Neural crest cell (in vitro differentiated cells): ENCODE results near the gene SLC44A5. TPM values are rescaled to one million over a fixed set of nuclear protein-coding genes. Genes with fewer than 3 reads are reported as not detected.

ENCODE experiments used
- DNase-seq: peaks from one replicate; pipeline ENCODE4 v3.0.0; 2021; ENCODE audit warnings: low read depth, mixed read lengths, low spot score
- H3K27ac Mint-ChIP-seq: one replicate; pipeline ENCODE4 v1.8.0; 2021; ENCODE audit warnings: mild to moderate bottlenecking, mixed read lengths; ENCODE audit not compliant: unreplicated experiment
- H3K27me3 Mint-ChIP-seq: 2 replicates; pipeline ENCODE4 v1.8.0; 2021; ENCODE audit warnings: low read depth, mild to moderate bottlenecking, mixed read lengths
- H3K36me3 Mint-ChIP-seq: 2 replicates; pipeline ENCODE4 v1.8.0; 2021; ENCODE audit warnings: low read depth, mild to moderate bottlenecking, mixed read lengths
- H3K4me1 Mint-ChIP-seq: 2 replicates; pipeline ENCODE4 v1.8.0; 2021; ENCODE audit warnings: mixed read lengths
- H3K4me3 Mint-ChIP-seq: one replicate; pipeline ENCODE4 v1.8.0; 2021; ENCODE audit warnings: mild to moderate bottlenecking, mixed read lengths
- H3K9me3 Mint-ChIP-seq: 2 replicates; pipeline ENCODE4 v1.8.0; 2021; ENCODE audit warnings: mixed read lengths
- CTCF ChIP-seq: fragments of 200-600 bp; sonication (generic); conservative IDR thresholded peaks from 2 replicates; pipeline ENCODE4 v1.5.0; 2021; ENCODE audit warnings: antibody characterized with exemption, mild to moderate bottlenecking
- total RNA-seq: library from RNA; stranded (reverse); gene quantifications from 2 replicates; pipeline ENCODE4 v1.2.1, GENCODE V29; 2021

The SLC44A5 gene
- total RNA-seq, 1 donor from 2014 or later: 9.7 TPM

- H3K9me3 Mint-ChIP-seq: peaks cover 8% of the 10 kb centered on the region
- H3K36me3 Mint-ChIP-seq: no peaks in the 10 kb centered on the region
- H3K4me1 Mint-ChIP-seq: no peaks in the 10 kb centered on the region
Observed at GRCh38 chr1:75174031-75174760, 436.7 kb downstream of the SLC44A5 start.

GRCh38 chr1:75172556-75172955 is 438.4 kb downstream of the SLC44A5 start:
- Mint-ChIP-seq H3K27me3 (peaks cover 5% of the 10 kb centered on the region), H3K36me3 (no peaks in the 10 kb centered on the region), H3K4me3 (no peak overlapping the region), H3K27ac (no peak overlapping the region), H3K4me1 (no peaks in the 10 kb centered on the region), H3K9me3 (peaks cover 2% of the 10 kb centered on the region)
- TF ChIP-seq CTCF: no peak
- no peak for DNase-seq

More at GRCh38 chr1:75174031-75174760, 436.7 kb downstream of the SLC44A5 start:
- DNase-seq: no peak
- no peak for TF ChIP-seq CTCF
- H3K27me3 Mint-ChIP-seq: peaks cover 8% of the 10 kb centered on the region
- H3K27ac Mint-ChIP-seq: no peak overlapping the region
- H3K4me3 Mint-ChIP-seq: no peak overlapping the region

GRCh38 chr1:75171876-75172275 is 439.0 kb downstream of the SLC44A5 start:
- TF ChIP-seq CTCF: no peak
- peaks cover 2% of the 10 kb centered on the region for H3K9me3 Mint-ChIP-seq
- H3K4me3 Mint-ChIP-seq: no peak overlapping the region
- DNase-seq: no peak
- H3K36me3 Mint-ChIP-seq: no peaks in the 10 kb centered on the region
- H3K27me3 Mint-ChIP-seq: peaks cover 4% of the 10 kb centered on the region
- H3K27ac Mint-ChIP-seq: no peak overlapping the region
- no peaks in the 10 kb centered on the region for H3K4me1 Mint-ChIP-seq

- DNase-seq: no peak
- TF ChIP-seq CTCF: no peak
- no peak overlapping the region for H3K27ac Mint-ChIP-seq
- peaks cover 2% of the 10 kb centered on the region for H3K9me3 Mint-ChIP-seq
- H3K4me3 Mint-ChIP-seq: no peak overlapping the region
- H3K4me1 Mint-ChIP-seq: no peaks in the 10 kb centered on the region
- no peaks in the 10 kb centered on the region for H3K36me3 Mint-ChIP-seq
- H3K27me3 Mint-ChIP-seq: peaks cover 9% of the 10 kb centered on the region
Observed at GRCh38 chr1:75170981-75171380, 439.9 kb downstream of the SLC44A5 start.

- DNase-seq: no peak
- H3K27ac Mint-ChIP-seq: no peak overlapping the region
- H3K36me3 Mint-ChIP-seq: no peaks in the 10 kb centered on the region
- no peaks in the 10 kb centered on the region for H3K9me3 Mint-ChIP-seq
- no peak overlapping the region for H3K4me3 Mint-ChIP-seq
- no peaks in the 10 kb centered on the region for H3K4me1 Mint-ChIP-seq
- no peak for TF ChIP-seq CTCF
- H3K27me3 Mint-ChIP-seq: peaks cover 17% of the 10 kb centered on the region
Observed at GRCh38 chr1:75170011-75170410, 440.9 kb downstream of the SLC44A5 start.
